Epithelial cell of esophagus (primary cell): ENCODE results near the gene GRIK5.

ENCODE experiments used
- DNase-seq: peaks from one replicate; pipeline ENCODE4 v3.0.0; 2010; ENCODE audit warnings: low read depth
- H3K4me3 ChIP-seq: 2 replicates; pipeline ENCODE4 v1.5.1; 2011; ENCODE audit warnings: mild to moderate bottlenecking, low read length, control low read depth
- CTCF ChIP-seq: IDR thresholded peaks from 2 replicates; pipeline ENCODE4 v1.5.1; 2011; ENCODE audit warnings: low read depth, mild to moderate bottlenecking, low read length, control low read depth, inconsistent platforms; ENCODE audit not compliant: insufficient read depth; ENCODE audit errors: missing control alignments

GRIK5 gene

DNA sequence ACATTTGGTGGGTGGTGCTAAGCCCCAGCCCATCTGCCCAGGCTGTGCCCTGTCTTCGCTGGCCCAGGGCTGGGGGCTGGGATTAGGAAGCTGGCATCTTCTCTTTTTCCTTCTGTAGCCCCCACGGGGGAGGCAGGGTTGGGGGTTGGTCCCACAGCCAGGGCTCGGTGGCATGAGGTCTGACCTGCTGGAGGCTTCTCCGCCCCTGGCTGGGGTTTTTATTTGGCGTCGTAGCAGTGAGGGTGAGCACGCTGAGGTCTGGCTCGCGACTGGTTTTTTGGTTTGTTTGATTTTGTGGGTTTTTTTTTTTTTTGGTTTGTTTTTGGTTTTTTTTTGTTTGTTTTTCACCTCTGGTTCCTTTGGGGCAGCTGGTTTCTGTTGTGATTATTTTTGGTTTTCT lies 20.7 kb upstream of the GRIK5 start:
- H3K4me3 ChIP-seq, result no peak overlapping the region

GRCh38 chr19:42089772-42090171 lies 19.8 kb upstream of the GRIK5 start:
- no peak for DNase-seq
- TF ChIP-seq CTCF, result no peak
- H3K4me3 ChIP-seq, result no peak overlapping the region

More for the DNA sequence above, 20.7 kb upstream of the GRIK5 start:
- DNase-seq, result no peak
- TF ChIP-seq CTCF, result no peak

- H3K4me3 ChIP-seq, result no peak overlapping the region
- no peak for DNase-seq
- TF ChIP-seq CTCF, result no peak
Measured at GRCh38 chr19:42089191-42089750, 19.3 kb upstream of the GRIK5 start.

DNA sequence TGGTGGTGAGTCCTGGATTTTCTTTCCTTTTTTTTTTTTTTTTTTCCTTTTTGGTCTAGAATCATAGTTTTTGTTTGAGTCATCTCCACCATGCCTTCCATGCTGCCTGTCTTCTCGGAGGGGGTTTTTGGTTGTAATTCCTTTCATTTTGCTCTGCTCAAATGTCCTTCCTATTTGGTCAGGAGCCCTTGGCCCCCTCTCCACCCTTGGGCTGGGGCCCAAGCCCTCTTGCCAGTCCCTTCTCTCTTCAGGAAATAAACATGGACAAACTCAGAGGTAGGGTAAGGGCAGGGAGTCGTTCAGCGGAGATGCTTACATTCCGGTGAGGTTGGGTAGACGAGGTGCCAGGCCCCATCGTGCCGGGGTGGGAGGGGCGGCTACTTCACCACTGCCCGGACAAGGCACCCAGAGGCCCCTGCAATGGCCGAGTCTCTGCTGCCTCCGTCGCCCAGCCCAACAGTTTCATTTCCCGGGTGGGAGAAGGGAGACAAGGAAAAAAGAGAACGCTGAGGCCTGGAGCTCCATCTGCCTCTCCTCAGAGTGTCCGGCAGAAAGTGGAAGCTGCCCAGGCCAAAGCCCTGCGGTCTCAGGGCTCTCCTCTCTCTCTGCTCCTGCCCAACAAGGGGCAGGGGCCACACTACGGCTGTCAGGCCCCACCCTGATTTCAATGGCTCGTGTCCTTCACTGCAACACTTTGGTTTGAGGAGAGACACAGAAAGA lies 18.6 kb upstream of the GRIK5 start:
- no peak overlapping the region for H3K4me3 ChIP-seq
- no peak for TF ChIP-seq CTCF
- DNase-seq, result no peak

DNA sequence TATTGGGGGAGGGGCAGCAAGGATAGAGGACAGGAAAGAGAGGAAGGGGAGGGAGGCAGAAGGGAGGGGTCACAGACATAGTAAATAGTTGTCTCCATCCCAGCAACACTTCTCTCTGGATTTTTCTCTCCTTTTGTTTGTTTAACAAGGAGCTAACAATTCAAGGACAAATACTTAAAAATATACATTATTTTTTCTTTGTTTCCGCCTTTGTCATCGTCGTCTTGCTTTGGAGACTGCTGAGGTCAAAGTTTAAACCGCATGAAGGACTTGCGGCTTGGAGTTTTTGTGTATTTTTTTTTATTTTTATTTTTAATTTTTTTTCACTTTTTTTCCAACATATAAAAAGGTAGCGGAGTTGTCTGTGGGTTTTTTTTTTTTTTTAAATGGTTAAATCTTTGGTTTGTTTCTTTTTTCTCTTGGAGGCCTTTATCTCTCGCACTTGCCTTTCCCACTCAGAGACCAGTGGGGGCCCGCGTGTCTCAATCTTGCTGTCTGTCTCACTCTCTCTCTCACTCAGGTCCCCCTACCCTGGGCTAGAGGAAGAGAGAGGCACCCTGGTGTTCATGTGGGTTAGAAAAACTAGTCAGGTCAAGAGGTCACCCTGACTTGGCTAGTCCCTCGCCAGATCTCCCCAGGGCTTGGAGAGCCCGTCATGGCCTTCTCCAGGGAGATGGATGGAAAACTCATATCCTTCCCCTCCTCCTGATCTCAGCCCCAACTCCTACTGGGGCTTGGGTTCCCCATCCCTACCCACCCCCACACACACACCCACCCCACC lies 17.0 kb upstream of the GRIK5 start:
- no peak for TF ChIP-seq CTCF
- H3K4me3 ChIP-seq, result no peak overlapping the region
- DNase-seq, result no peak

DNA sequence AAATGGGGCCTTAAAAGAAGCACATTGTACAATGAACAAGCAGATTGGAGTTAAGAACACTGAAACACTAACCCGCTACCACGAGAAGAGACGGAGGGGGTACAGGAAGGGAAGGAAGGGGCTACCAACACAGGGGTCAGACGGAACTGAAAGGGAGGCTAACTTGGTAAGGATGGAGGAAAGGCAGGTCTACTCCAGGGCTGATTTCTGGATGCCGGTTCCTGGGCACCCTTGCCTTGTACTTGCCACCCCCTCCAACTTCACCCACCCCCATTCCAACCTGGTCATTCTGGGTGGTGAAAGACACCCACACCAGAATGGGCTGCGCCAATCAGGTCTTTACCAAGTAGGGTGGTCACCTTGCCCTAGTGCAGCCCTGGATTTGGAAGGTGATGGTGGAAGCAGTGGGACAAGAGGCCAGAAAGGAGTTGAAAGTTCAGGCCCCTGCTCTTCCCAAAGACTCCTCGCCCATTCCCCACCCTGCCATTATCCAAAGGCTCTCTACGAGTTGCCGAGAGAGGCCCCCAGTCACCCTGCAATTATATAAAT lies 16.3 kb upstream of the GRIK5 start:
- H3K4me3 ChIP-seq, result no peak overlapping the region
- TF ChIP-seq CTCF, result no peak
- DNase-seq, result no peak

- no peak overlapping the region for H3K4me3 ChIP-seq
- DNase-seq, result no peak
- no peak for TF ChIP-seq CTCF
Measured at GRCh38 chr19:42083537-42083936, 13.5 kb upstream of the GRIK5 start.
